Testis (tissue), 3 donors: Measurements from ENCODE around the gene CARMIL1. TPM values are rescaled to one million over a fixed set of nuclear protein-coding genes. Genes with fewer than 3 reads are reported as not detected.

Experiments
- DNase-seq: peaks from one replicate; pipeline ENCODE4 v3.0.0-alpha.2; 2019
- H3K27ac ChIP-seq, 2 donors: fragments of 200-600 bp; sonication (generic); one replicate each; pipeline ENCODE4 v1.5.1; 2019
- H3K27me3 ChIP-seq: fragments of 200-600 bp; sonication (generic); one replicate; pipeline ENCODE4 v1.5.1; 2019
- H3K36me3 ChIP-seq: fragments of 200-600 bp; sonication (generic); one replicate; pipeline ENCODE4 v1.5.1; 2017; ENCODE audit warnings: low read depth; ENCODE audit errors: missing control alignments
- H3K4me1 ChIP-seq: fragments of 200-600 bp; sonication (generic); one replicate; pipeline ENCODE4 v1.5.1; 2019
- H3K4me3 ChIP-seq, 2 donors: fragments of 200-600 bp; sonication (generic); one replicate each; pipeline ENCODE4 v1.5.1; 2017 to 2019
- H3K9me3 ChIP-seq: fragments of 200-600 bp; sonication (generic); one replicate; pipeline ENCODE4 v1.5.1; 2017
- POLR2A ChIP-seq: fragments of 450-650 bp; IDR thresholded peaks from one replicate; pipeline ENCODE4 v1.6.1; 2017; ENCODE audit warnings: antibody characterized with exemption, mild to moderate bottlenecking, moderate library complexity
- WGBS, 2 donors: methylation state at CpG; one replicate each; pipeline ENCODE4 v1.1.5; 2018; 5-methylcytosine and 5-hydroxymethylcytosine counted together
- intact Hi-C: fragments of 100-400 bp; cut with DNase I; formaldehyde crosslinking; loops from one replicate; pipeline ENCODE4 v1.15.1; 2023; ENCODE audit warnings: low total_unique reads
- polyA plus RNA-seq: library from polyadenylated mRNA; stranded (reverse); fragments of 350-450 nt; fragmentation: Illumina TruSeq; extraction: RNeasy Lipid Tissue Mini Kit (QIAGEN cat#74804); gene quantifications from one replicate; pipeline ENCODE4 v1.2.3, GENCODE V29; 2014; ENCODE audit warnings: low read depth, low replicate concordance; ENCODE audit not compliant: insufficient read depth
- total RNA-seq, 2 donors: library from RNA; depleted of rRNA; stranded (reverse); fragments of >200 nt; gene quantifications; one replicate each; pipeline ENCODE4 v1.2.3, GENCODE V29; 2016
- TF ChIP-seq, protein P1 (sequence below), 3 experiments: fragments of 450-650 bp in 2 of 3; fragments of 200-600 bp in 1 of 3; sonication (generic) in 1 of 3; IDR thresholded peaks; one replicate each; pipeline ENCODE4 v1.5.1; 2016 to 2019; ENCODE audit warnings: antibody characterized with exemption in 3 of 3, mild to moderate bottlenecking in 2 of 3, moderate library complexity in 1 of 3

The CARMIL1 gene
- total and polyA plus RNA-seq, 3 donors from 2014 or later, result 39.4 to 120 (median 108) TPM

DNA sequence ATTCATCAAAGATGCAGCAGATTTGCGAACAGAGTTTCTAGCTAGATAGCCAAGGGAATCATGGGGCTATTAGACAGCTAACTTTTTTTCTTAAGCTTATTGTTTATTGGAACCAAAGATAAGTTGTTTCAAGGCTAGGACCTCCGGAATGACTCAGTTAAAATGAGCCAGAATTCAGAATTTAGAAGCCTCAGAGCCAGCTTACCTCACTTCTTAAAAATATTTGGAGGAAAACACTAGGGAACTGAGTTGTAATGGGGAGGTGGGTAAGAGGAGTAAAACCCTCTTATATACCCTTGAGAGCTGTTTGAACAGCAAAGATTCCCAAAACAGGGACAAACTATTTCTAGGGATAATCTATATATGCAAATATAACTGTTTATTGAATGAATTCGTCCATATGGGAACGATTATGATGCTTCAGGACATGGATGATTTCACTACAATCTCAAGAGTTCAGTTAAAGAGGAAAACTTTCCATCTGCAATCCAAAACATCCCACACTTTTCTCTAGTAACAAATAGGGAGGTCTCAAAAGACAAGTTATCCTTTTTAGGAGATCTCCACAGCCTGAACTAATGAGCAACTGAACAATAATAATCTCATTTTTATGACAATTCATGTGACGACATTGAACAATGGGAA lies 12.6 kb upstream of the CARMIL1 start:
- Histone ChIP-seq H3K27ac (no peak overlapping the region), H3K4me1 (no peaks in the 10 kb centered on the region), H3K4me3 (no peak overlapping the region), H3K9me3 (no peaks in the 10 kb centered on the region), H3K27me3 (no peaks in the 10 kb centered on the region), H3K36me3 (no peaks in the 10 kb centered on the region)
- intact Hi-C loops, result loop anchor here (10.0 kb wide), 1 partner anchor 228 kb away; no protein-coding TSS in a partner anchor
- DNase-seq, result no peak
- 54 to 72% methylated on average over 5 of the region's 5 CpGs for WGBS, 2 donors
- TF ChIP-seq, protein P1, sequence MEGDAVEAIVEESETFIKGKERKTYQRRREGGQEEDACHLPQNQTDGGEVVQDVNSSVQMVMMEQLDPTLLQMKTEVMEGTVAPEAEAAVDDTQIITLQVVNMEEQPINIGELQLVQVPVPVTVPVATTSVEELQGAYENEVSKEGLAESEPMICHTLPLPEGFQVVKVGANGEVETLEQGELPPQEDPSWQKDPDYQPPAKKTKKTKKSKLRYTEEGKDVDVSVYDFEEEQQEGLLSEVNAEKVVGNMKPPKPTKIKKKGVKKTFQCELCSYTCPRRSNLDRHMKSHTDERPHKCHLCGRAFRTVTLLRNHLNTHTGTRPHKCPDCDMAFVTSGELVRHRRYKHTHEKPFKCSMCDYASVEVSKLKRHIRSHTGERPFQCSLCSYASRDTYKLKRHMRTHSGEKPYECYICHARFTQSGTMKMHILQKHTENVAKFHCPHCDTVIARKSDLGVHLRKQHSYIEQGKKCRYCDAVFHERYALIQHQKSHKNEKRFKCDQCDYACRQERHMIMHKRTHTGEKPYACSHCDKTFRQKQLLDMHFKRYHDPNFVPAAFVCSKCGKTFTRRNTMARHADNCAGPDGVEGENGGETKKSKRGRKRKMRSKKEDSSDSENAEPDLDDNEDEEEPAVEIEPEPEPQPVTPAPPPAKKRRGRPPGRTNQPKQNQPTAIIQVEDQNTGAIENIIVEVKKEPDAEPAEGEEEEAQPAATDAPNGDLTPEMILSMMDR (IDR thresholded peaks at IDR 0.05), result no peak
- TF ChIP-seq POLR2A, result no peak

DNA sequence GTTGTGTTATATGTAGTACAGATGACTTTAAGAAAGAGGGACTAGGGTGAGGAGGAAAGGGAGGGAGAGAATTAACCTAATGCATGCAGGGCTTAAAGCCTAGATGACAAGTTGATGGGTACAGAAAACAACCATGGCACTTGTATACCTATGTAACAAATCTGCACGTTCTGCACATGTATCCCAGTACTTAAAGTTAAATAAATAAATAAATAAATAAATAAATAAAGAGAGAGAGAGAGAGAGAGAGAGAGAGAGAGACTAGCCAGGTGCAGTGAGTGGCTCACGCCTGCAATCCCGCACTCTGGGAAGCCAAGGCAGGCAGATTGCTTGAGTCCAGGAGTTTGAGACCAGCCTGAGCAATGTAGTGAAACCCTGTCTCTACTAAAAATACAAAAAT lies 11.5 kb upstream of the CARMIL1 start:
- intact Hi-C loops, result loop anchor here (10.0 kb wide), 1 partner anchor 227 kb away; no protein-coding TSS in a partner anchor
- no peak overlapping the region for H3K4me3 ChIP-seq
- no peaks in the 10 kb centered on the region for H3K27me3 ChIP-seq
- no peaks in the 10 kb centered on the region for H3K9me3 ChIP-seq
- no peaks in the 10 kb centered on the region for H3K4me1 ChIP-seq
- H3K36me3 ChIP-seq, result no peaks in the 10 kb centered on the region
- WGBS, 2 donors, result 73 to 80% methylated on average over 3 of the region's 3 CpGs
- no peak for DNase-seq
- H3K27ac ChIP-seq, result no peak overlapping the region
- no peak for TF ChIP-seq POLR2A
- TF ChIP-seq, protein P1 (IDR thresholded peaks at IDR 0.05), result no peak

DNA sequence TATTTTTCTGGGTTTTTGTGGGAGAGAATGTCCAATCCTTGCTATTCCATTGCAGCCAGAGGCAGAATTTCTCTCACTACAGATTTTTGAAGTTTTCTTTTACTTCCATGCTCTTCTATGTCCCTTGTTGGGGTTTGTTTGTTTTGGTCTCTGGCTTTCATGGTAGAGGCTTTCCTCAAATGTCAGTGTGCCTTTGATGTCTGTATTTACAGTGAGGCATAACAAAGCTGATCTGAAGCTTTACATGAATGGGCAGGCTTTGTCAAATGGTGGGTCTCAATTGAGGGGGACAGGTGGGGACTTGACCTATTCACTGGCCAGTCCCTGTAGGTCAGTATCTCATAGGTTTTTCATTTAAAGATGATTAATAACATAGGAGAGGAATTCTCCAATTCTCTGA lies 8.6 kb upstream of the CARMIL1 start:
- no peak for TF ChIP-seq POLR2A
- TF ChIP-seq, protein P1 (IDR thresholded peaks at IDR 0.05), result no peak
- Histone ChIP-seq H3K4me3 (no peak overlapping the region), H3K36me3 (no peaks in the 10 kb centered on the region), H3K27ac (no peak overlapping the region), H3K27me3 (no peaks in the 10 kb centered on the region), H3K9me3 (no peaks in the 10 kb centered on the region), H3K4me1 (no peaks in the 10 kb centered on the region)
- DNase-seq, result no peak
- intact Hi-C loops, result no loop called here

DNA sequence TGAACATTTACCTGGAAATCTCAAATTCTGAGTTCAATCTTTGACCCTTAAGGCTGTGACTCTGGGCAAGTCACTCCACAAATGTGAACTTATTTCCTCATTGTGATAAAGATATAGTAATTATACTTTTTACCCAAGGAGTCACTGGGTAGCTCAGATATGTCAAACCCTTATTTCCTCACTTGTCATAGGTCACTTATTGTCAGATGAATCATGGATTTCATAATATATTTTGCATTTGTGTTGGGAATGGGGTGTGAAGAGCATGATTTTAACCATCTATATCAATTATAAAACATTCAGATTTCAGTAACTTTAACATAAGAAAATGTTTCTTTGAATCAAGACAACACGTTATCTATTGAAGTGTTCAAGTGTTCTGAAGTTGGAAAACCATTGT lies 3.7 kb upstream of the CARMIL1 start:
- H3K27ac ChIP-seq, result no peak overlapping the region
- WGBS, 2 donors, result 70 to 78% methylated on average over 1 of the region's 1 CpG
- H3K36me3 ChIP-seq, result no peaks in the 10 kb centered on the region
- intact Hi-C loops, result no loop called here
- H3K4me3 ChIP-seq, result no peak overlapping the region
- no peaks in the 10 kb centered on the region for H3K27me3 ChIP-seq
- DNase-seq, result no peak
- H3K9me3 ChIP-seq, result no peaks in the 10 kb centered on the region
- peaks cover 14% of the 10 kb centered on the region for H3K4me1 ChIP-seq
- TF ChIP-seq, protein P1 (IDR thresholded peaks at IDR 0.05), result no peak
- TF ChIP-seq POLR2A, result no peak

DNA sequence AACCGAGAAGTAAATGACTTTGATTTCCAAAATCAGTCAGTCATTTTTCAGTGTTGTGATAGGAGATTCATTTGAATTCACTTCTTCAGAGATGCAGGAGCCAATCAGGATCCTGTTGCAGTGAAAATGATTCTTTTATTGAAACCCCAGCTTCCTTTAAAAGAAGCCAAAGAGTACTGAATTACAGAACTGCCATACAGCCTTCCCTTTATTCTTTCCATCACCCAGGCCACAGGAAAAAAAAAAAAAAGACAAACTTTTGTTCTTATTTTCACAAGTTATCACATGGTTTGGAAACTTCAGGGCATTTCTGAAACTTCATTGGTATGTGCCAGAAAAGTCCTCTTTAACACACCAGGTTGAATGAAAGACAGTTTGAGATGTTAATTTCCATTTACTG lies 1.8 kb upstream of the CARMIL1 start:
- TF ChIP-seq POLR2A, result no peak
- TF ChIP-seq, protein P1 (IDR thresholded peaks at IDR 0.05), result no peak
- H3K27ac ChIP-seq, result peak overlapping the region in 1 of 2 donors; percentile 88
- intact Hi-C loops, result no loop called here

More for the DNA sequence above, 1.8 kb upstream of the CARMIL1 start:
- 79 to 82% methylated on average over 1 of the region's 1 CpG for WGBS, 2 donors
- Histone ChIP-seq H3K4me1 (peaks cover 15% of the 10 kb centered on the region), H3K9me3 (no peaks in the 10 kb centered on the region), H3K36me3 (no peaks in the 10 kb centered on the region), H3K4me3 (no peak overlapping the region), H3K27me3 (no peaks in the 10 kb centered on the region)
- DNase-seq, result no peak
